Gastroesophageal sphincter (tissue), 4 donors: Measurements from ENCODE around the gene ADD3. TPM values are rescaled to one million over a fixed set of nuclear protein-coding genes. Genes with fewer than 3 reads are reported as not detected.
"Not testable (repeated sequence)": the region's sequence is repeated elsewhere in the genome, so short reads cannot be mapped to it uniquely, and the experiment has no call there.

Source experiments
- ATAC-seq: fragments of 150-250 bp; one replicate; pipeline ENCODE4 v1.9.1; 2016; ENCODE audit warnings: mild to moderate bottlenecking, moderate library complexity
- H3K27ac ChIP-seq, 4 donors: fragments of 200-600 bp; sonication (generic) in 3 of 4; 1 replicate in 3 of 4; 2 replicates in 1 of 4; pipeline ENCODE4 v1.5.1; 2016 to 2019
- H3K27me3 ChIP-seq: fragments of 200-600 bp; sonication (generic); one replicate; pipeline ENCODE4 v1.5.1; 2019
- H3K36me3 ChIP-seq, 2 donors: fragments of 200-600 bp; sonication (generic); one replicate each; pipeline ENCODE4 v1.5.1; 2019; ENCODE audit warnings: control low read depth in 1 of 2
- H3K4me1 ChIP-seq, 3 donors: fragments of 200-600 bp; sonication (generic); 1 replicate in 2 of 3; 2 replicates in 1 of 3; pipeline ENCODE4 v1.5.1; 2016 to 2019; ENCODE audit warnings: control low read depth in 2 of 3
- H3K4me3 ChIP-seq, 2 donors: fragments of 200-600 bp; sonication (generic); one replicate each; pipeline ENCODE4 v1.5.1; 2019; ENCODE audit warnings: mild to moderate bottlenecking in 1 of 2, moderate library complexity in 1 of 2
- H3K9me3 ChIP-seq, 3 donors: fragments of 200-600 bp; sonication (generic); one replicate each; pipeline ENCODE4 v1.5.1; 2017 to 2019; ENCODE audit warnings: control low read depth in 2 of 3
- CTCF ChIP-seq, 4 experiments: fragments of 200-600 bp in 2 of 4; fragments of 450-650 bp in 2 of 4; sonication (generic) in 1 of 4; IDR thresholded peaks; one replicate each; pipeline ENCODE4 v1.5.1; 2017 to 2019; ENCODE audit warnings: antibody characterized with exemption in 4 of 4, mild to moderate bottlenecking in 2 of 4, moderate library complexity in 2 of 4
- EP300 ChIP-seq: sonication (generic); formaldehyde crosslinking; IDR thresholded peaks from one replicate; pipeline ENCODE4 v1.6.1; 2017; ENCODE audit warnings: antibody characterized with exemption, mild to moderate bottlenecking
- POLR2A ChIP-seq, 2 donors: fragments of 450-650 bp; IDR thresholded peaks; one replicate each; pipeline ENCODE4 v1.6.1; 2017; ENCODE audit warnings: antibody characterized with exemption in 2 of 2, mild to moderate bottlenecking in 2 of 2, moderate library complexity in 1 of 2
- POLR2AphosphoS5 ChIP-seq: sonication (generic); formaldehyde crosslinking; IDR thresholded peaks from one replicate; pipeline ENCODE4 v1.6.1; 2017; ENCODE audit warnings: antibody characterized with exemption
- WGBS, 2 donors: methylation state at CpG; one replicate each; pipeline ENCODE4 v1.1.5; 2018; ENCODE audit warnings: low coverage in 1 of 2; 5-methylcytosine and 5-hydroxymethylcytosine counted together
- total RNA-seq, 4 donors: library from RNA; depleted of rRNA; stranded (reverse); fragments of >200 nt; gene quantifications; one replicate each; pipeline ENCODE4 v1.1.0, GENCODE V29; 2016

The ADD3 gene
- total RNA-seq, 4 donors from 2014 or later = 50.3 to 277 (median 118) TPM

DNA sequence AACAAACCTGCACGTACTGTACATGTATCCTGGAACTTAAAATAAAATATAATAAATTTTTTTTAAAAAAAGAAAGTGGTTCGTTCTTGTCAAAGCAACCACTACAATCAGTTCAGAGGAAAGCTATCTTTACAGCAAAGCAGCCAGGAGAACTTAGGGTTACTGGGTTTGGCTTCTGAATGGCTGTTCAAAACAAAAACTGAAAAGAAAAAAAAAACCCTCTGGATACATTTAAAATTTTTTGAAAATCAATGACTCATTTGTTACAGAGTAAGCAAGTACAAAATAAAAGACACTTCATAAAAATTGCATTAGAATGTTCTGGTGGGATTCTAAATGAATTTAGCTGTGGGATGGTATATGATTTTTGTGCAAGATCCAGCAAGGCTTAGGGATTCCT, 28.6 kb upstream of the ADD3 start:
- Histone ChIP-seq H3K4me1 (peaks cover 0 to 8% (median 0%) of the 10 kb centered on the region in 3 donors), H3K27ac (peak overlapping the region in 2 of 4 donors; percentile 7 to 20), H3K4me3 (no peak overlapping the region), H3K36me3 (no peaks in the 10 kb centered on the region), H3K9me3 (no peaks in the 10 kb centered on the region), H3K27me3 (no peaks in the 10 kb centered on the region)
- 57 to 79% methylated on average over 2 of the region's 2 CpGs for WGBS, 2 donors
- no peak for ATAC-seq
- TF ChIP-seq POLR2AphosphoS5 (no peak), POLR2A (IDR thresholded peaks at IDR 0.05) (no peak), EP300 (no peak), CTCF (IDR thresholded peaks at IDR 0.05) (no peak)

DNA sequence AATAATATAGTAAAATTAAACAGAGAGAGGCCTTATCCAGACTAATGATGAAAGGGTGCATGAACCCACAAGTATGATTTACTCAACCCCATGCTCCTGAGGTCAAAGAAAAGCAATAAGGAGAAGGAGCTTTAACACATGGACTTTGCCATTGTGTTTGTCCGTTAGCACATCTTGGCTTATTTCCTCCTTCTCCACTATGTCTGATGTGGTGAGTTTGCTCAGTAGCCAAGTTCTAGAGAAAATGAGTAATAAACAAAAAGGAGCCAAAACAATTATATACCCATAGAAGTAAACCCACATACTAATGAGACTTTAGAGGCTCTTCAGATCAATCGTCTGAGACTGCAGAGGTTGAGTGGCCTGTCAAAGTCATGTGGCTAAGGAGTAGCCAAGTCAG, 26.1 kb upstream of the ADD3 start:
- Histone ChIP-seq H3K4me3 (no peak overlapping the region), H3K36me3 (no peaks in the 10 kb centered on the region), H3K4me1 (peaks cover 0 to 8% (median 0%) of the 10 kb centered on the region in 3 donors), H3K27me3 (no peaks in the 10 kb centered on the region), H3K27ac (peak overlapping the region in 3 of 4 donors; percentile 32 to 36 (median 32)), H3K9me3 (no peaks in the 10 kb centered on the region)
- TF ChIP-seq EP300 (no peak), POLR2AphosphoS5 (no peak), POLR2A (IDR thresholded peaks at IDR 0.05) (no peak), CTCF (IDR thresholded peaks at IDR 0.05) (no peak)
- 43 to 53% methylated on average over 2 of the region's 2 CpGs for WGBS, 2 donors
- ATAC-seq = no peak

DNA sequence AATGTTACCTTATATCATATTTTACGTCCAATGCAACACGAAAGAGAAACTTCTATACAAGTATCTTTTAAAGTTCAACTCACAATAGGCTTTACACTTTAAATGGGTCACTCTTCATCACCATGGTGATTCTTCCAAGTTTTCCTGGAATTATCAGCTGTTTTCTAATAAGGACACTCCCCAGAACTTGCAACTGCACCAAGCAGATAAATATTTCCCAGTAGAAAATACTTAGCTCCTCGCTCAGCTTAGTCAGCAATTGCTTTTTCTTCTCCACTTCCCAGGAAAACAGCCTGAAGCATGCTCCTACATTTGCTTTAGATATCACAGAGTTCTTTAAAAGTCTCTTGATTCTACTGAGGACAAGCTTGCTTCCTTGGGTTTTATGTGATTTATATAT, 25.7 kb upstream of the ADD3 start:
- peak overlapping the region in 3 of 4 donors; percentile 32 to 36 (median 32) for H3K27ac ChIP-seq
- H3K4me3 ChIP-seq = no peak overlapping the region
- H3K36me3 ChIP-seq = no peaks in the 10 kb centered on the region
- H3K4me1 ChIP-seq = peaks cover 0 to 8% (median 0%) of the 10 kb centered on the region in 3 donors
- TF ChIP-seq POLR2AphosphoS5 (no peak), POLR2A (IDR thresholded peaks at IDR 0.05) (no peak), EP300 (no peak), CTCF (IDR thresholded peaks at IDR 0.05) (no peak)
- peak; percentile 61 for ATAC-seq
- H3K9me3 ChIP-seq = no peaks in the 10 kb centered on the region
- no peaks in the 10 kb centered on the region for H3K27me3 ChIP-seq
- WGBS, 2 donors = 45 to 68% methylated on average over 3 of the region's 3 CpGs

DNA sequence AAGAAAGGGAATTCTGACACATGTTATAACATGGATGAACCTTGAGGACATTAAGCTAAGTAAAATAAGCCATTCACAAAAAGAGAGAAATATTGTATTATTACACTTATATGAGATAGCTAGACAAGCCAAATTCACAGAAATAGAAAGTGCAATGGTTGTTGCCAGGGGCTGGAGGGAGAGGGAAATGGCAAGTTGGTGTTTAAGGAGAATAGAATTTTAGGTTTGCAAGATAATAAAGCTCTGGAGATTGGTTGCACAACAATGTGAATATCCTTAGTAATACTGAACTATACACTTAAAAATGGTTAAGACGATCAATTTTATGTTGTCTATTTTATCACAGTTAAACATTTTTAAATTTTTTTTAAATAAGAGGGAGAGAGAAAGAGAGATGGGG, 25.0 kb upstream of the ADD3 start:
- no peak for TF ChIP-seq POLR2A (IDR thresholded peaks at IDR 0.05)
- TF ChIP-seq POLR2AphosphoS5 = no peak
- no peak for TF ChIP-seq CTCF (IDR thresholded peaks at IDR 0.05)
- no peak for TF ChIP-seq EP300
- Histone ChIP-seq H3K27me3 (no peaks in the 10 kb centered on the region), H3K4me3 (no peak overlapping the region), H3K27ac (peak overlapping the region in 3 of 4 donors; percentile 10 to 36 (median 32)), H3K36me3 (no peaks in the 10 kb centered on the region), H3K9me3 (no peaks in the 10 kb centered on the region), H3K4me1 (peaks cover 0 to 5% (median 0%) of the 10 kb centered on the region in 3 donors)
- WGBS, 2 donors = 36 to 75% methylated on average over 1 of the region's 1 CpG
- no peak for ATAC-seq

DNA sequence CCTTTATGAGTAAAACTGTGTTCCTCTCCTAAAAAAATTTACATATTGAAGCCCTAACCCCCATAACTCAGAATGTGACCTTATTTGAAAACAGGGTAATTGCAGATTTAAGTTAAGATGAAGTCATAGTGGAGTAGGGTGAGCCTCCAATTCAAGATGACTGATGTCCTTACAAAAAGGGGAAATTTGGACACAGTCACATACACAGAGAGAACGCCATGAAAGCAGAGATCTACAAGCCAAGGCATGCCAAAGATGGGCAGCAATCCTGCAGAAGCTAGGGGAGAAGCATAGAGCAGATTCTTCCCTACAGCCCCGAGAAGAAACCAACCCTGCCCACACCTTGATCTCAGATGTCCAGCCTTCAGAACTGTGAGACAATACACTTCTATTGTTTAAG, 23.8 kb upstream of the ADD3 start:
- Histone ChIP-seq H3K36me3 (no peaks in the 10 kb centered on the region), H3K4me3 (no peak overlapping the region), H3K4me1 (no peaks in the 10 kb centered on the region), H3K27me3 (no peaks in the 10 kb centered on the region), H3K27ac (no peak overlapping the region), H3K9me3 (no peaks in the 10 kb centered on the region)
- 43 to 65% methylated on average over 1 to 2 of the region's 2 CpGs for WGBS, 2 donors
- TF ChIP-seq EP300 (no peak), POLR2AphosphoS5 (no peak), CTCF (IDR thresholded peaks at IDR 0.05) (no peak), POLR2A (IDR thresholded peaks at IDR 0.05) (no peak)
- no peak for ATAC-seq

DNA sequence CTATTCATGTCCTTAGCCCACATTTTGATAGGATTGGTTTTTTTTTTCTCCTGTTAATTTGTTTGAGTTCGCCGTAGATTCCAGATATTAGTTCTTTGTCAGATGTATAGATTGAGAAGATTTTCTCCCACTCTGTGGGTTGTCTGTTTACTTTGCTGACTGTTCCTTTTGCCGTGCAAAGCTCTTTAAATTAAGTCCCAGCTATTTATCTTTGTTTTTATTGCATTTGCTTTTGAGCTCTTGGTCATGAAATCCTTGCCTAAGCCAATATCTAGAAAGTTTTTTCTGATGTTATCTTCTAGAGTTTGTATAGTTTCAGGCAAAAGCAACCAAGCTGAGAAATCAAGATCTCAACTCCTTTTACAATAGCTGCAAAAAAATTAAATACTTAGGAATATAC, 22.0 kb upstream of the ADD3 start:
- not testable (repeated sequence) for ATAC-seq, H3K4me3 ChIP-seq, H3K9me3 ChIP-seq, H3K27ac ChIP-seq, H3K4me1 ChIP-seq, H3K36me3 ChIP-seq, H3K27me3 ChIP-seq
- WGBS, 2 donors = 90 to 97% methylated on average over 2 to 3 of the region's 3 CpGs
